Fibroblast of lung (primary cell): ENCODE data around the gene CIAO2B.

ENCODE experiments used
- EZH2 ChIP-seq: IDR thresholded peaks from 2 replicates; pipeline ENCODE4 v1.5.1; 2012; ENCODE audit warnings: low read length, control low read depth, mild to moderate bottlenecking; ENCODE audit errors: missing control alignments
- TF ChIP-seq, protein P1 (sequence below), 2 donors: IDR thresholded peaks in 1 of 2; conservative IDR thresholded peaks in 1 of 2; 1 replicate in 1 of 2; 2 replicates in 1 of 2; pipeline ENCODE4 v1.5.1; 2011 to 2012; ENCODE audit warnings: low read length in 2 of 2, control low read depth in 1 of 2, inconsistent platforms in 1 of 2, low read depth in 1 of 2, mild to moderate bottlenecking in 1 of 2

DNA sequence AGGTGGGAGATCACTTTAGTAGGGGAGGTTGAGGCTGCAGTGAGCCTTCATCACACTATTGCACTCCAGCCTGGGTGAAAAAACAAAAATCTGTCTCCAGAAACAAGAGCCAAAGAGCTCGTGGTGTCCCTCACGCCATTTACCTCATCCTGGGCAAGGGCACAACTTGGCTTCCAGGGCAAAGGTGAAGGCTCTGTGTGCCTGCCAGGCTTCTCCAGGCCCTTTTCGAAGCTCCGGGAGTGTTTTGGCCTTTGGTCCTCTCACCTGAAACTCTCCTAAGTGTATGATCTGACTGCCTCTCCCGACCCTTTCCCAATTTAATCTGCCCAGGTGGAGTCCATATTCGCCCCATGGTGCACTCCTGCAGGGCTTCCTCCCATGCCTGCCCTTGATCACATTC is 15.3 kb upstream of the CIAO2B start:
- TF ChIP-seq, protein P1, sequence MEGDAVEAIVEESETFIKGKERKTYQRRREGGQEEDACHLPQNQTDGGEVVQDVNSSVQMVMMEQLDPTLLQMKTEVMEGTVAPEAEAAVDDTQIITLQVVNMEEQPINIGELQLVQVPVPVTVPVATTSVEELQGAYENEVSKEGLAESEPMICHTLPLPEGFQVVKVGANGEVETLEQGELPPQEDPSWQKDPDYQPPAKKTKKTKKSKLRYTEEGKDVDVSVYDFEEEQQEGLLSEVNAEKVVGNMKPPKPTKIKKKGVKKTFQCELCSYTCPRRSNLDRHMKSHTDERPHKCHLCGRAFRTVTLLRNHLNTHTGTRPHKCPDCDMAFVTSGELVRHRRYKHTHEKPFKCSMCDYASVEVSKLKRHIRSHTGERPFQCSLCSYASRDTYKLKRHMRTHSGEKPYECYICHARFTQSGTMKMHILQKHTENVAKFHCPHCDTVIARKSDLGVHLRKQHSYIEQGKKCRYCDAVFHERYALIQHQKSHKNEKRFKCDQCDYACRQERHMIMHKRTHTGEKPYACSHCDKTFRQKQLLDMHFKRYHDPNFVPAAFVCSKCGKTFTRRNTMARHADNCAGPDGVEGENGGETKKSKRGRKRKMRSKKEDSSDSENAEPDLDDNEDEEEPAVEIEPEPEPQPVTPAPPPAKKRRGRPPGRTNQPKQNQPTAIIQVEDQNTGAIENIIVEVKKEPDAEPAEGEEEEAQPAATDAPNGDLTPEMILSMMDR (conservative IDR thresholded peaks at IDR 0.05 in 1 of 2, IDR thresholded peaks at IDR 0.05 in 1 of 2; ENCODE audit: low read depth in 1 of 2, low read length in 2 of 2): no peak
- TF ChIP-seq EZH2: no peak
